Chondrocyte (in vitro differentiated cells): Measurements from ENCODE around the gene KIAA0319L. TPM values are rescaled to one million over a fixed set of nuclear protein-coding genes. Genes with fewer than 3 reads are reported as not detected.
"Not testable (repeated sequence)": the region's sequence is repeated elsewhere in the genome, so short reads cannot be mapped to it uniquely, and the experiment has no call there.

Experiments used
- DNase-seq: peaks from one replicate; pipeline ENCODE4 v3.0.0; 2021; ENCODE audit warnings: mixed read lengths, low spot score
- H3K27ac Mint-ChIP-seq: one replicate; pipeline ENCODE4 v1.8.0; 2021; ENCODE audit warnings: mild to moderate bottlenecking, moderate library complexity, mixed read lengths; ENCODE audit not compliant: unreplicated experiment
- H3K27me3 Mint-ChIP-seq: 2 replicates; pipeline ENCODE4 v1.8.0; 2021; ENCODE audit warnings: low read depth, mixed read lengths
- H3K36me3 Mint-ChIP-seq: 2 replicates; pipeline ENCODE4 v1.8.0; 2021; ENCODE audit warnings: low read depth, mixed read lengths
- H3K4me1 Mint-ChIP-seq: 2 replicates; pipeline ENCODE4 v1.8.0; 2021; ENCODE audit warnings: low read depth, mild to moderate bottlenecking, mixed read lengths
- H3K4me3 Mint-ChIP-seq: one replicate; pipeline ENCODE4 v1.8.0; 2021; ENCODE audit warnings: mild to moderate bottlenecking, moderate library complexity, mixed read lengths; ENCODE audit not compliant: unreplicated experiment
- H3K9me3 Mint-ChIP-seq: 2 replicates; pipeline ENCODE4 v1.8.0; 2021; ENCODE audit warnings: low read depth, mixed read lengths
- total RNA-seq: library from RNA; stranded (reverse); gene quantifications from 3 replicates; pipeline ENCODE4 v1.2.1, GENCODE V29; 2021
- TF ChIP-seq, protein P1 (sequence below): fragments of 200-600 bp; sonication (generic); IDR thresholded peaks from 2 replicates; pipeline ENCODE4 v1.5.0; 2021; ENCODE audit warnings: antibody characterized with exemption, mild to moderate bottlenecking, moderate library complexity

Gene KIAA0319L
- total RNA-seq, 1 donor from 2014 or later = 28.7 TPM

DNA sequence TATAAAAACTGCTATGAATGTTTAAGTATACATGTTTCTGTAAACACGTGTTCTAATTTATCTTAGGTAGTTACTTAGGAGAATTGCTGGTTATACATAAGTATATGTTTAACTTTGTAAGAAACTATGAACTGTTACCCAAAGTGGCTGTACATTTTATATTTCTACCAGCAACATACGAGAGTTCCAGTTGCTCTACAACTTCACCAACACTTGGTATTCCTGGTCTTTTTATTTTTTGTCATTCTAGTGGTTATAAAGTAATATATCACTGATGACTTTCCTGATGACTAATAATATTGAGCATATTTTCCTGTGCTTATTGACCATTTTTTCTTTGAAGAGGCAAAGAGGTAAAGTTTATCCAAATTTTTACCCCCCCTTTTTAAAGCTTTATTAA lies 76.0 kb downstream of the KIAA0319L start:
- Mint-ChIP-seq H3K4me1 (peaks cover 7% of the 10 kb centered on the region), H3K27ac (no peak overlapping the region), H3K36me3 (peaks cover 9% of the 10 kb centered on the region), H3K27me3 (no peaks in the 10 kb centered on the region), H3K9me3 (no peaks in the 10 kb centered on the region), H3K4me3 (no peak overlapping the region)
- no peak for DNase-seq
- TF ChIP-seq, protein P1, sequence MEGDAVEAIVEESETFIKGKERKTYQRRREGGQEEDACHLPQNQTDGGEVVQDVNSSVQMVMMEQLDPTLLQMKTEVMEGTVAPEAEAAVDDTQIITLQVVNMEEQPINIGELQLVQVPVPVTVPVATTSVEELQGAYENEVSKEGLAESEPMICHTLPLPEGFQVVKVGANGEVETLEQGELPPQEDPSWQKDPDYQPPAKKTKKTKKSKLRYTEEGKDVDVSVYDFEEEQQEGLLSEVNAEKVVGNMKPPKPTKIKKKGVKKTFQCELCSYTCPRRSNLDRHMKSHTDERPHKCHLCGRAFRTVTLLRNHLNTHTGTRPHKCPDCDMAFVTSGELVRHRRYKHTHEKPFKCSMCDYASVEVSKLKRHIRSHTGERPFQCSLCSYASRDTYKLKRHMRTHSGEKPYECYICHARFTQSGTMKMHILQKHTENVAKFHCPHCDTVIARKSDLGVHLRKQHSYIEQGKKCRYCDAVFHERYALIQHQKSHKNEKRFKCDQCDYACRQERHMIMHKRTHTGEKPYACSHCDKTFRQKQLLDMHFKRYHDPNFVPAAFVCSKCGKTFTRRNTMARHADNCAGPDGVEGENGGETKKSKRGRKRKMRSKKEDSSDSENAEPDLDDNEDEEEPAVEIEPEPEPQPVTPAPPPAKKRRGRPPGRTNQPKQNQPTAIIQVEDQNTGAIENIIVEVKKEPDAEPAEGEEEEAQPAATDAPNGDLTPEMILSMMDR = no peak

GRCh38 chr1:35477870-35478269 lies 79.3 kb downstream of the KIAA0319L start:
- H3K9me3 Mint-ChIP-seq = no peaks in the 10 kb centered on the region
- no peak overlapping the region for H3K27ac Mint-ChIP-seq
- no peak for DNase-seq
- TF ChIP-seq, protein P1 = no peak
- peaks cover 16% of the 10 kb centered on the region for H3K4me1 Mint-ChIP-seq
- no peak overlapping the region for H3K4me3 Mint-ChIP-seq
- no peaks in the 10 kb centered on the region for H3K27me3 Mint-ChIP-seq
- H3K36me3 Mint-ChIP-seq = peaks cover 15% of the 10 kb centered on the region

DNA sequence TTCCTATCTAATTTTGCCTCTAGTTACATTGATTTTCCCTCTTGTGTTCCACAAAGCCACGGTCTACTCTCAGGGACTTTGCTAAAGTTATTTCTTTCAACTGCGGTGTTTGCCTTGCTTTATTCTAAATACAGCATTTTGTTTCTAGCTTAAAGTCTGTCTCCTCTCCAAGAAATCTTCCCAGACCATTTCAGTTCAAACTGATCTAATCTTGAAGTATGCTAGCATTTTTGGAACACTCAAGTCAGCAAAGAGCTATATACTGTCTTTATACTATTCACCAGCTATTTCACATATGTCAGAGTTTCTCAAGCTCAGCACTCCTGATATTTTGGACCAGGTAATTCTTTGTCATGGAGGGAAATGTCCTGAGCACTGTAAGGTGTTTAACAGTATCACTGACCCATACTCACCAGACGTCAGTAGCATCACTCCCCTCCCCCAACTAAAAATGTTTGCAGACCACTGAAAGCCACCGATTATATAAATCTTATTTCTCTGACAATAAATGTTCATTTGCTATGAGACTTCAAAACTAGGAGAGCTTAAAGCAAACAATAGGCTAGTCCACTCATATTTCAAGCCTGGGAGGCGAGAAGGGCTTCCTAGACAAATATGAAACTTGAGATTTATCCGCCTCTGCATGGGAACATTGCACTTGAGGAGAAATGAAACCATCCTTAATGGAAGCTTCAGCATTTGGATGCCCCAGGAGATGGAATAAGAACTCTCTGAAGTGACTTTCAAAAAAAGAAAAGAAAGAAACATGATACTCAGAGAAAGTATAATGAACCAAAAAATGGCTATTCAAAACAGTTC lies 81.1 kb downstream of the KIAA0319L start:
- Mint-ChIP-seq H3K9me3 (no peaks in the 10 kb centered on the region), H3K4me3 (no peak overlapping the region), H3K27ac (no peak overlapping the region), H3K27me3 (no peaks in the 10 kb centered on the region), H3K36me3 (peaks cover 20% of the 10 kb centered on the region), H3K4me1 (peaks cover 16% of the 10 kb centered on the region)
- DNase-seq = no peak
- TF ChIP-seq, protein P1 = no peak

GRCh38 chr1:35475356-35475755 lies 81.8 kb downstream of the KIAA0319L start:
- Mint-ChIP-seq H3K36me3 (peaks cover 23% of the 10 kb centered on the region), H3K27ac (no peak overlapping the region), H3K27me3 (no peaks in the 10 kb centered on the region), H3K4me3 (no peak overlapping the region), H3K4me1 (peaks cover 16% of the 10 kb centered on the region), H3K9me3 (no peaks in the 10 kb centered on the region)
- no peak for DNase-seq
- TF ChIP-seq, protein P1 = no peak

- H3K4me3 Mint-ChIP-seq, H3K27me3 Mint-ChIP-seq, DNase-seq: not testable (repeated sequence)
Observed at GRCh38 chr1:35473216-35473615, 84.0 kb downstream of the KIAA0319L start.

More at GRCh38 chr1:35473216-35473615, 84.0 kb downstream of the KIAA0319L start:
- H3K9me3 Mint-ChIP-seq, H3K27ac Mint-ChIP-seq: not testable (repeated sequence)
- peaks cover 16% of the 10 kb centered on the region for H3K4me1 Mint-ChIP-seq
- H3K36me3 Mint-ChIP-seq = peaks cover 34% of the 10 kb centered on the region
